Neuronal stem cell (in vitro differentiated cells): ENCODE measurements around the gene GSG1.

Experiments
- DNase-seq: peaks from one replicate; pipeline ENCODE4 v3.0.0-alpha.2; 2013; ENCODE audit warnings: low spot score
- H2AFZ ChIP-seq: one replicate; pipeline ENCODE4 v1.6.1; 2013; ENCODE audit warnings: mild to moderate bottlenecking, low read length, inconsistent platforms
- H2AK5ac ChIP-seq: 2 replicates; pipeline ENCODE4 v1.6.1; 2013; ENCODE audit warnings: low read depth, mild to moderate bottlenecking, inconsistent platforms, low read length, moderate library complexity, mixed read lengths
- H2BK120ac ChIP-seq: 2 replicates; pipeline ENCODE4 v1.6.1; 2013; ENCODE audit warnings: low read depth, mild to moderate bottlenecking, inconsistent platforms, low read length, moderate library complexity, mixed read lengths
- H2BK12ac ChIP-seq: one replicate; pipeline ENCODE4 v1.6.1; 2013; ENCODE audit warnings: low read length, inconsistent platforms
- H2BK15ac ChIP-seq: 2 replicates; pipeline ENCODE4 v1.6.1; 2013; ENCODE audit warnings: mild to moderate bottlenecking, low read length, inconsistent platforms, mixed read lengths
- H2BK5ac ChIP-seq: one replicate; pipeline ENCODE4 v1.6.1; 2013; ENCODE audit warnings: inconsistent platforms, mild to moderate bottlenecking, low read length, moderate library complexity
- H3K14ac ChIP-seq: one replicate; pipeline ENCODE4 v1.6.1; 2013; ENCODE audit warnings: low read length, inconsistent platforms
- H3K18ac ChIP-seq: 2 replicates; pipeline ENCODE4 v1.6.1; 2013; ENCODE audit warnings: low read length, inconsistent platforms
- H3K23ac ChIP-seq: 2 replicates; pipeline ENCODE4 v1.6.1; 2013; ENCODE audit warnings: low read depth, mild to moderate bottlenecking, mixed read lengths, low read length, inconsistent platforms; ENCODE audit not compliant: poor library complexity
- H3K27ac ChIP-seq: replicated peaks from 3 replicates; pipeline ENCODE4 v1.5.1; 2013; ENCODE audit warnings: low read length, inconsistent platforms
- H3K27me3 ChIP-seq, 3 experiments: 2 replicates each; pipeline ENCODE4 v1.6.1; 2013; ENCODE audit warnings: low read length in 3 of 3, mild to moderate bottlenecking in 2 of 3, inconsistent platforms in 1 of 3, low read depth in 1 of 3, mixed read lengths in 1 of 3, moderate library complexity in 1 of 3; ENCODE audit not compliant: control insufficient read depth in 3 of 3, insufficient read depth in 3 of 3
- H3K36me3 ChIP-seq, 2 donors: replicated peaks in 1 of 2; 2 replicates each; pipeline ENCODE4 v1.6.1; 2013; ENCODE audit warnings: low read length in 2 of 2; ENCODE audit not compliant: control insufficient read depth in 2 of 2, insufficient read depth in 2 of 2
- H3K4ac ChIP-seq: 2 replicates; pipeline ENCODE4 v1.6.1; 2013; ENCODE audit warnings: inconsistent platforms, mild to moderate bottlenecking, low read length, moderate library complexity
- H3K4me1 ChIP-seq, 2 donors: 1 replicate in 1 of 2; 2 replicates in 1 of 2; pipeline ENCODE4 v1.6.1; 2013; ENCODE audit warnings: low read length in 2 of 2, low read depth in 1 of 2; ENCODE audit not compliant: control insufficient read depth in 2 of 2, insufficient read depth in 1 of 2
- H3K4me2 ChIP-seq: one replicate; pipeline ENCODE4 v1.6.1; 2013; ENCODE audit warnings: mild to moderate bottlenecking, low read length, inconsistent platforms; ENCODE audit not compliant: insufficient read depth, poor library complexity, severe bottlenecking
- H3K4me3 ChIP-seq, 2 donors: 2 replicates each; pipeline ENCODE4 v1.5.1; 2013; ENCODE audit warnings: low read length in 2 of 2, mild to moderate bottlenecking in 2 of 2, inconsistent platforms in 1 of 2, moderate library complexity in 1 of 2
- H3K79me1 ChIP-seq: one replicate; pipeline ENCODE4 v1.6.1; 2013; ENCODE audit warnings: low read depth, mild to moderate bottlenecking, inconsistent platforms, low read length, moderate library complexity
- H3K9ac ChIP-seq: one replicate; pipeline ENCODE4 v1.6.1; 2013; ENCODE audit warnings: mild to moderate bottlenecking, low read depth, low read length, inconsistent platforms; ENCODE audit not compliant: poor library complexity
- H3K9me3 ChIP-seq, 2 donors: replicated peaks in 1 of 2; 2 replicates each; pipeline versions ENCODE3 to v1.6.1; 2013; ENCODE audit warnings: low read length in 2 of 2, mild to moderate bottlenecking in 2 of 2, inconsistent platforms in 1 of 2, low read depth in 1 of 2, mixed read lengths in 1 of 2, moderate library complexity in 1 of 2; ENCODE audit not compliant: control insufficient read depth in 2 of 2, insufficient read depth in 1 of 2
- H4K8ac ChIP-seq: one replicate; pipeline ENCODE4 v1.6.1; 2013; ENCODE audit warnings: low read depth, mild to moderate bottlenecking, inconsistent platforms, low read length, moderate library complexity
- H4K91ac ChIP-seq: one replicate; pipeline ENCODE4 v1.6.1; 2013; ENCODE audit warnings: low read length, low read depth, mild to moderate bottlenecking, inconsistent platforms; ENCODE audit not compliant: poor library complexity
- WGBS, 2 donors: extraction: QIAGEN DNeasy Blood & Tissue Kit; methylation state at CpG; one replicate each; pipeline ENCODE4 v1.1.7; 2013; ENCODE audit warnings: missing lambda C conversion rate in 2 of 2, mixed read lengths in 1 of 2; ENCODE audit not compliant: insufficient read length in 2 of 2, insufficient replicate concordance in 1 of 2; ENCODE audit errors: extremely low coverage in 2 of 2; 5-methylcytosine and 5-hydroxymethylcytosine counted together

The GSG1 gene

DNA sequence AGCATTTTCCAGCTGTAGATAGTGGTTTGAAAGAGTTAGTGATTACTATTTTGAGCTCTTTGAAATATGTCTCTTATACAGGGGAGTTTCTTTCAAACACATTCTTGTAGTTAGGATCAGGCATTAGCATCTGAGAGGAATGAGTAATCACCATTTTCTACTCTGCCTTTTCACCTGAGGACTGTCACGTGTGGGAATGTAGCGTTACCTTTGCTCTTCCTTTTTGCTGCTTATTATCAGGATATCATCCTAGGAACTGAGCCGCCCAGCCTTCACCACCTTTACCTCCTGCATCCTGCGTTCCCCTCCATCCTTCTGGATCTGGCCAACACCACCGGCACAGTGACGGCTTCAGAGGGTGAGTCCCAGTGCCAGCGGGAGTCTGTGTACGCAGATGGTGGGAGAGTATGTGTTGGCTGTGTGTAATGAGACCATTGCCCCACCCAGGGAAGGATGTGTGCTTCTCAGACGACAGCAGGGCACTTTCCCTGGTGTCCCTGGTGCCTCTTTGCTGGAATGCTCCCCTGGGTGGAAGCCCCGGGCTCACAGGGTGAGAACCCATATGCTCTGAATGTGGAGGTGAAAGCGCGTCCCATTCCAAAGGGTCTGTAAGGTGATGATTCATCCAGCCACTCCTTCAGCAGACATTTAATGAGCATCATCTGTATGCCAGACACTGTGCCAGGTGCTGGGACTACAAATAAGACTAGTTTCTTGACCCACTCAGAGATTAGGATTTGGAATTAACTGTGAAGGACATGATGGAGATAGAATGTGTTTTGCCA is 27.5 kb downstream of the GSG1 start:
- no peak overlapping the region for H2BK120ac ChIP-seq
- WGBS, 2 donors = no CpG with 5 or more reads among the region's 12 CpGs
- peak overlapping the region in 1 of 2 donors; percentile 2 for H3K4me3 ChIP-seq
- no peak overlapping the region for H3K14ac ChIP-seq
- no peaks in the 10 kb centered on the region for H3K27me3 ChIP-seq
- H4K8ac ChIP-seq = no peak overlapping the region
- H3K36me3 ChIP-seq = peaks cover 11 to 21% of the 10 kb centered on the region in 2 donors
- H3K4ac ChIP-seq = no peak overlapping the region
- peak overlapping the region; percentile 39 for H3K18ac ChIP-seq
- H4K91ac ChIP-seq = no peak overlapping the region
- no peak overlapping the region for H3K23ac ChIP-seq
- no peak overlapping the region for H2AFZ ChIP-seq
- H3K9me3 ChIP-seq = peaks cover 0 to 8% of the 10 kb centered on the region in 2 donors
- no peak overlapping the region for H2BK15ac ChIP-seq
- DNase-seq = no peak
- H2AK5ac ChIP-seq = no peak overlapping the region
- H3K79me1 ChIP-seq = no peaks in the 10 kb centered on the region
- peaks cover 0 to 5% of the 10 kb centered on the region in 2 donors for H3K4me1 ChIP-seq
- peak overlapping the region; percentile 41 for H2BK5ac ChIP-seq
- H3K4me2 ChIP-seq = no peak overlapping the region
- H2BK12ac ChIP-seq = no peak overlapping the region
- no peak overlapping the region for H3K9ac ChIP-seq
- H3K27ac ChIP-seq = no peak overlapping the region

DNA sequence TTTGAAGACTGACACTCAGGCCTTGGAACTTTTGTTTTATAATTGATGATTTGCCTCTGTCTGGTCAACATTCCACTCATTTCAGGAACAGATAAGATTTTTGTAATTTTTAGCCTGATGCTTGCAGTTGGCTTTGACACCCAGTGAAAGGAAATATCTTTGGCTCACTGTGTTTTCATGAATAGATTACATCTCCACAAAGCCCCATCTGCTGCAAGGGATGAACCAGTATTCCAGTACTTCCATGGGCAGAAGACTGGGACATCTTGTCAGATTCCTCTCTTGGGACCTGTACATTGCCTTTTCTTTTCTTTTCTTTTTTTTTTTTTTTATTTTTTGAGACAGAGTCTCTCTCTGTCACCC is 28.4 kb downstream of the GSG1 start:
- peaks cover 11 to 17% of the 10 kb centered on the region in 2 donors for H3K36me3 ChIP-seq
- H2BK12ac ChIP-seq = no peak overlapping the region
- no peak overlapping the region for H3K27ac ChIP-seq
- H3K14ac ChIP-seq = no peak overlapping the region
- no peak overlapping the region for H2BK15ac ChIP-seq
- no peaks in the 10 kb centered on the region for H3K79me1 ChIP-seq
- DNase-seq = no peak
- H3K9me3 ChIP-seq = peaks cover 0 to 3% of the 10 kb centered on the region in 2 donors
- no peaks in the 10 kb centered on the region for H3K27me3 ChIP-seq
- peaks cover 0 to 5% of the 10 kb centered on the region in 2 donors for H3K4me1 ChIP-seq
- H2AK5ac ChIP-seq = no peak overlapping the region
- H3K18ac ChIP-seq = no peak overlapping the region
- no peak overlapping the region for H3K23ac ChIP-seq
- H2BK5ac ChIP-seq = no peak overlapping the region
- H3K4me3 ChIP-seq = no peak overlapping the region
- H2BK120ac ChIP-seq = no peak overlapping the region
- H4K91ac ChIP-seq = no peak overlapping the region
- H4K8ac ChIP-seq = no peak overlapping the region
- H2AFZ ChIP-seq = no peak overlapping the region
- no peak overlapping the region for H3K9ac ChIP-seq
- H3K4me2 ChIP-seq = no peak overlapping the region
- no peak overlapping the region for H3K4ac ChIP-seq

DNA sequence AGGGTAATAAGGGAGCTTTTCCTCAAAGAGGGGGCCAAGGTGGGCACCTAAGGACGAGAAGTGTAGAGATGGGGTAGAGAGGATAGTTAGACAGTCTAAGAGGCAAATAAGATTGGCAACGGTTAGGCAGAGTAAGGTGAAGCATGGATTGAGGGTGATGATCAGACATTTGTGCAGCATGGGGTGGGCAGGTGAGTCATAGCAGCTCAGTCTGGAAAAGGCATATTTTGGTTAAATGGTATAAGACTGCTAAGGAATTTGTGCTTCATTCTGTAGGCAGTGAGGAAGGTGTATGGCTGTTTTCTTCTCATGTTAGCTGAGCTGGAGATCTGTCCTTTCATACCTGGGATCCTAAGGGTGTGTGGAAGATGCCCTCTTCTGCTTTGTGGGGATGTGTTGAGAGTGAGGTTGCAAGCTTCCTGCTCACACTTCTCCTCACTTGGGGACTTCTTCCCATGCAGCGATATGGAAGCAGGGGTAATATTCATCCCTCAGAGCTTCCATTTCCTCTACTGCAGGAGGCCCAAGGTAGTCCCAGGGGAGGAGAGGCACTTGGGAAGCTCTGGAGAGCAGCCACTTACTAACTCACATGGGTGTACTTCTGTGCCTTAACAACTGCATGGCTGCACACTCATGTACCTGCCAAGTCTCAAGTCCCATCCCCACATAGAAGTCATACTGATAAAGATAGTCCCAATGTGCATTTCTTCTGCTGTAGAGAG is 28.9 kb downstream of the GSG1 start:
- H3K9me3 ChIP-seq = peaks cover 0 to 3% of the 10 kb centered on the region in 2 donors
- no peaks in the 10 kb centered on the region for H3K27me3 ChIP-seq
- no CpG with 5 or more reads among the region's 3 CpGs for WGBS, 2 donors
- no peak overlapping the region for H2AK5ac ChIP-seq
- H3K79me1 ChIP-seq = no peaks in the 10 kb centered on the region
- H2AFZ ChIP-seq = no peak overlapping the region
- no peak overlapping the region for H3K9ac ChIP-seq
- H3K14ac ChIP-seq = no peak overlapping the region
- no peak overlapping the region for H4K91ac ChIP-seq
- peaks cover 0 to 2% of the 10 kb centered on the region in 2 donors for H3K4me1 ChIP-seq
- no peak overlapping the region for H3K4ac ChIP-seq
- no peak overlapping the region for H2BK12ac ChIP-seq
- peaks cover 11 to 17% of the 10 kb centered on the region in 2 donors for H3K36me3 ChIP-seq
- no peak for DNase-seq
- no peak overlapping the region for H3K18ac ChIP-seq
- no peak overlapping the region for H3K27ac ChIP-seq
- H3K4me2 ChIP-seq = no peak overlapping the region
- no peak overlapping the region for H4K8ac ChIP-seq
- no peak overlapping the region for H3K23ac ChIP-seq
- H2BK5ac ChIP-seq = no peak overlapping the region
- no peak overlapping the region for H2BK120ac ChIP-seq
- H3K4me3 ChIP-seq = no peak overlapping the region
- H2BK15ac ChIP-seq = no peak overlapping the region

GRCh38 chr12:13073173-13073572 is 30.3 kb downstream of the GSG1 start:
- H3K4ac ChIP-seq = no peak overlapping the region
- no peak overlapping the region for H2BK5ac ChIP-seq
- H3K36me3 ChIP-seq = peaks cover 11 to 19% of the 10 kb centered on the region in 2 donors
- no peak overlapping the region for H2AK5ac ChIP-seq
- no peak overlapping the region for H3K14ac ChIP-seq
- no peak for DNase-seq
- no peak overlapping the region for H3K18ac ChIP-seq
- no peak overlapping the region for H2BK12ac ChIP-seq
- no peak overlapping the region for H2BK15ac ChIP-seq
- H3K4me2 ChIP-seq = no peak overlapping the region
- no peak overlapping the region for H3K23ac ChIP-seq
- H3K4me1 ChIP-seq = no peaks in the 10 kb centered on the region
- no peak overlapping the region for H2BK120ac ChIP-seq
- H2AFZ ChIP-seq = no peak overlapping the region
- H3K79me1 ChIP-seq = no peaks in the 10 kb centered on the region
- no peak overlapping the region for H3K4me3 ChIP-seq
- H3K27me3 ChIP-seq = no peaks in the 10 kb centered on the region
- no peak overlapping the region for H3K9ac ChIP-seq
- H3K27ac ChIP-seq = no peak overlapping the region
- peaks cover 0 to 3% of the 10 kb centered on the region in 2 donors for H3K9me3 ChIP-seq
- no CpG with 5 or more reads among the region's 3 CpGs for WGBS, 2 donors
- no peak overlapping the region for H4K91ac ChIP-seq
- no peak overlapping the region for H4K8ac ChIP-seq
